ENCODE results near the gene KPNA3. TPM values are rescaled to one million over a fixed set of nuclear protein-coding genes. Genes with fewer than 3 reads are reported as not detected.
"Not testable (repeated sequence)": the region's sequence is repeated elsewhere in the genome, so short reads cannot be mapped to it uniquely, and the experiment has no call there.

KPNA3 gene
- total RNA-seq, 1 experiment from 2014 or later: 35.0 TPM

GRCh38 chr13:49716615-49717014 lies 75.9 kb downstream of the KPNA3 start:
- Histone ChIP-seq H3F3A (ENCODE audit: insufficient read depth, low read depth) (no peaks in the 10 kb centered on the region; the same call in 1 of the 2 replicates), H3K79me2 (ENCODE audit: low read depth) (0 out of 2 replicates have a peak, but pooled peaks cover 8% of the 10 kb centered on the region), H3K4me1 (replicated peaks; ENCODE audit: insufficient read depth) (peaks cover 4% of the 10 kb centered on the region; the same call in 1 of the 2 replicates), H3K9me3 (ENCODE audit: insufficient read depth, low read depth) (0 out of 2 replicates have a peak, but pooled peaks cover 3% of the 10 kb centered on the region), H3K4me2 (no peak overlapping the region), H3K27ac (no peak overlapping the region), H2AFZ (no peak overlapping the region), H3K27me3 (ENCODE audit: insufficient read depth, low read depth) (no peaks in the 10 kb centered on the region), H3K36me3 (ENCODE audit: low read depth) (peaks cover 31% of the 10 kb centered on the region), H3K9me2 (ENCODE audit: insufficient read depth) (no peaks in the 10 kb centered on the region), H3K4me3 (no peak overlapping the region), H4K20me1 (ENCODE audit: insufficient read depth) (no peaks in the 10 kb centered on the region)
- intact Hi-C loops (cut with micrococcal nuclease; ENCODE audit: unreplicated experiment): no loop called here
- ChIA-PET POLR2A (ENCODE audit: unreplicated experiment) (no interaction called here), CTCF (no interaction called here)
- BruUV-seq (replicated peaks): no TSS peak
- no peak for DNase-seq
- TF ChIP-seq EZH2 (IDR thresholded peaks at IDR 0.05; ENCODE audit: low read depth) (no peak), CTCF (conservative IDR thresholded peaks at IDR 0.05) (no peak)

- POLR2A ChIA-PET (ENCODE audit: unreplicated experiment): no interaction called here
Measured at GRCh38 chr13:49714757-49715156, 77.7 kb downstream of the KPNA3 start.

GRCh38 chr13:49711218-49711863 lies 81.1 kb downstream of the KPNA3 start:
- Histone ChIP-seq H3K9me3 (ENCODE audit: insufficient read depth, low read depth) (0 out of 2 replicates have a peak, but pooled peaks cover 3% of the 10 kb centered on the region), H3K27ac (peak overlapping the region; percentile 28; the same call in 1 of the 2 replicates), H3K27me3 (ENCODE audit: insufficient read depth, low read depth) (no peaks in the 10 kb centered on the region), H3K36me3 (ENCODE audit: low read depth) (peaks cover 18% of the 10 kb centered on the region), H3K4me2 (0 out of 2 replicates have a peak overlapping the region, but pooled peaks have one; percentile 8), H3K79me2 (ENCODE audit: low read depth) (0 out of 2 replicates have a peak, but pooled peaks cover 8% of the 10 kb centered on the region), H3F3A (ENCODE audit: insufficient read depth, low read depth) (no peaks in the 10 kb centered on the region; the same call in 1 of the 2 replicates), H3K4me1 (replicated peaks; ENCODE audit: insufficient read depth) (peaks cover 10% of the 10 kb centered on the region; the same call in 1 of the 2 replicates), H3K4me3 (no peak overlapping the region), H2AFZ (no peak overlapping the region), H3K9me2 (ENCODE audit: insufficient read depth) (no peaks in the 10 kb centered on the region), H4K20me1 (ENCODE audit: insufficient read depth) (no peaks in the 10 kb centered on the region)
- intact Hi-C loops (cut with micrococcal nuclease; ENCODE audit: unreplicated experiment): no loop called here
- ChIA-PET POLR2A (ENCODE audit: unreplicated experiment) (no interaction called here), CTCF (no interaction called here)
- TF ChIP-seq CTCF (conservative IDR thresholded peaks at IDR 0.05) (no peak), EZH2 (IDR thresholded peaks at IDR 0.05; ENCODE audit: low read depth) (no peak)
- peak in 1 of 2 experiments; percentile 50 for DNase-seq
- BruUV-seq (replicated peaks): no TSS peak

More at GRCh38 chr13:49714757-49715156, 77.7 kb downstream of the KPNA3 start:
- no peak overlapping the region for H3K4me2 ChIP-seq
- CTCF ChIA-PET: interaction anchor here (0.7 kb wide), 1 partner anchor 431 kb away, joined by 3 read pairs; no protein-coding TSS in a partner anchor
- no peaks in the 10 kb centered on the region for H4K20me1 ChIP-seq (ENCODE audit: insufficient read depth)
- DNase-seq: no peak
- H3K27me3 ChIP-seq (ENCODE audit: insufficient read depth, low read depth): no peaks in the 10 kb centered on the region
- H3K4me3 ChIP-seq: no peak overlapping the region
- intact Hi-C loops (cut with micrococcal nuclease; ENCODE audit: unreplicated experiment): no loop called here
- no peak overlapping the region for H3K27ac ChIP-seq
- H3K79me2 ChIP-seq (ENCODE audit: low read depth): 0 out of 2 replicates have a peak, but pooled peaks cover 8% of the 10 kb centered on the region
- no peaks in the 10 kb centered on the region for H3K9me2 ChIP-seq (ENCODE audit: insufficient read depth)
- peaks cover 31% of the 10 kb centered on the region for H3K36me3 ChIP-seq (ENCODE audit: low read depth)
- H3F3A ChIP-seq (ENCODE audit: insufficient read depth, low read depth): no peaks in the 10 kb centered on the region; the same call in 1 of the 2 replicates
- peaks cover 10% of the 10 kb centered on the region; the same call in 1 of the 2 replicates for H3K4me1 ChIP-seq (replicated peaks; ENCODE audit: insufficient read depth)
- H3K9me3 ChIP-seq (ENCODE audit: insufficient read depth, low read depth): 0 out of 2 replicates have a peak, but pooled peaks cover 3% of the 10 kb centered on the region
- H2AFZ ChIP-seq: no peak overlapping the region
- no TSS peak for BruUV-seq (replicated peaks)
- TF ChIP-seq EZH2 (IDR thresholded peaks at IDR 0.05; ENCODE audit: low read depth): no peak
- no peak for TF ChIP-seq CTCF (conservative IDR thresholded peaks at IDR 0.05)

- DNase-seq; H2AFZ ChIP-seq; H4K20me1 ChIP-seq (ENCODE audit: insufficient read depth); H3F3A ChIP-seq (ENCODE audit: insufficient read depth, low read depth); H3K79me2 ChIP-seq (ENCODE audit: low read depth); H3K9me3 ChIP-seq (ENCODE audit: insufficient read depth, low read depth); H3K27me3 ChIP-seq (ENCODE audit: insufficient read depth, low read depth); H3K27ac ChIP-seq; H3K9me2 ChIP-seq (ENCODE audit: insufficient read depth); H3K4me3 ChIP-seq; POLR2A ChIA-PET (ENCODE audit: unreplicated experiment); BruUV-seq (replicated peaks); H3K4me2 ChIP-seq; intact Hi-C loops (cut with micrococcal nuclease; ENCODE audit: unreplicated experiment); H3K4me1 ChIP-seq (replicated peaks; ENCODE audit: insufficient read depth); CTCF ChIA-PET: not testable (repeated sequence)
- H3K36me3 ChIP-seq (ENCODE audit: low read depth): peaks cover 16% of the 10 kb centered on the region; the same call in 1 of the 2 replicates
Measured at GRCh38 chr13:49704264-49704663, 88.2 kb downstream of the KPNA3 start.
